Chondrocyte (in vitro differentiated cells): ENCODE measurements around the gene CD99L2. TPM values are rescaled to one million over a fixed set of nuclear protein-coding genes. Genes with fewer than 3 reads are reported as not detected.
"Not testable (repeated sequence)": the region's sequence is repeated elsewhere in the genome, so short reads cannot be mapped to it uniquely, and the experiment has no call there.

Source experiments
- DNase-seq: peaks from one replicate; pipeline ENCODE4 v3.0.0; 2021; ENCODE audit warnings: mixed read lengths, low spot score
- H3K27ac Mint-ChIP-seq: one replicate; pipeline ENCODE4 v1.8.0; 2021; ENCODE audit warnings: mild to moderate bottlenecking, moderate library complexity, mixed read lengths; ENCODE audit not compliant: unreplicated experiment
- H3K27me3 Mint-ChIP-seq: 2 replicates; pipeline ENCODE4 v1.8.0; 2021; ENCODE audit warnings: low read depth, mixed read lengths
- H3K36me3 Mint-ChIP-seq: 2 replicates; pipeline ENCODE4 v1.8.0; 2021; ENCODE audit warnings: low read depth, mixed read lengths
- H3K4me1 Mint-ChIP-seq: 2 replicates; pipeline ENCODE4 v1.8.0; 2021; ENCODE audit warnings: low read depth, mild to moderate bottlenecking, mixed read lengths
- H3K4me3 Mint-ChIP-seq: one replicate; pipeline ENCODE4 v1.8.0; 2021; ENCODE audit warnings: mild to moderate bottlenecking, moderate library complexity, mixed read lengths; ENCODE audit not compliant: unreplicated experiment
- H3K9me3 Mint-ChIP-seq: 2 replicates; pipeline ENCODE4 v1.8.0; 2021; ENCODE audit warnings: low read depth, mixed read lengths
- total RNA-seq: library from RNA; stranded (reverse); gene quantifications from 3 replicates; pipeline ENCODE4 v1.2.1, GENCODE V29; 2021
- TF ChIP-seq, protein P1 (sequence below): fragments of 200-600 bp; sonication (generic); IDR thresholded peaks from 2 replicates; pipeline ENCODE4 v1.5.0; 2021; ENCODE audit warnings: antibody characterized with exemption, mild to moderate bottlenecking, moderate library complexity

CD99L2 gene
- total RNA-seq, 1 donor from 2014 or later = 82.1 TPM

DNA sequence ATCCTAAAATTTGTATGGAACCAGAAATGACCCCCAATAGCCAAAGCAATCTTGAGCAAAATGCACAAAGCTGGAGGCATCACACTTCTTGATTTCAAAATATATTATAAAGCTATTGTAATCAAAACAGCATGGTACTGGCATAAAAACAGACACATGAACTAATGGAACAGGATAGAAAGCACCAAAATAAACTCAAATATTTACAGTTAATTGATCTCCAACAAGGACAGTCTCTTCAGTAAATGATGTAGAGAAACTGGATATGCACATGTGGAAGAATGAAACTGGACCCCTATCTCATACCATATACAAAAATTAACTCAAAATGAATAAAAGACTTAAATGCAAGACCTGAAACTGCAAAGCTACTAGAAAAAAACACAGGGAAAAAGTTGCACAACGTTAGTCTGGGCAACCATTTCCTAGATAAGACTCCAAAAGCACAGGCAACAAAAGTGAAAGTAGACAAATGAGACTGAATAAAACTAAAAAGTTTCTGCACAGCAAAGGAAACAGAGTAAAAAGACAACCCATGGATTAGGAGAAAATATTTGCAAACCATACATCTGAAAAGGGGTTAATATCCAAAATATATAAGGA is 64.9 kb downstream of the CD99L2 start:
- Mint-ChIP-seq H3K27ac (no peak overlapping the region), H3K9me3 (peaks cover 16% of the 10 kb centered on the region), H3K4me1 (peaks cover 3% of the 10 kb centered on the region), H3K4me3 (no peak overlapping the region), H3K27me3 (no peaks in the 10 kb centered on the region), H3K36me3 (peaks cover 7% of the 10 kb centered on the region)
- DNase-seq = no peak
- TF ChIP-seq, protein P1, sequence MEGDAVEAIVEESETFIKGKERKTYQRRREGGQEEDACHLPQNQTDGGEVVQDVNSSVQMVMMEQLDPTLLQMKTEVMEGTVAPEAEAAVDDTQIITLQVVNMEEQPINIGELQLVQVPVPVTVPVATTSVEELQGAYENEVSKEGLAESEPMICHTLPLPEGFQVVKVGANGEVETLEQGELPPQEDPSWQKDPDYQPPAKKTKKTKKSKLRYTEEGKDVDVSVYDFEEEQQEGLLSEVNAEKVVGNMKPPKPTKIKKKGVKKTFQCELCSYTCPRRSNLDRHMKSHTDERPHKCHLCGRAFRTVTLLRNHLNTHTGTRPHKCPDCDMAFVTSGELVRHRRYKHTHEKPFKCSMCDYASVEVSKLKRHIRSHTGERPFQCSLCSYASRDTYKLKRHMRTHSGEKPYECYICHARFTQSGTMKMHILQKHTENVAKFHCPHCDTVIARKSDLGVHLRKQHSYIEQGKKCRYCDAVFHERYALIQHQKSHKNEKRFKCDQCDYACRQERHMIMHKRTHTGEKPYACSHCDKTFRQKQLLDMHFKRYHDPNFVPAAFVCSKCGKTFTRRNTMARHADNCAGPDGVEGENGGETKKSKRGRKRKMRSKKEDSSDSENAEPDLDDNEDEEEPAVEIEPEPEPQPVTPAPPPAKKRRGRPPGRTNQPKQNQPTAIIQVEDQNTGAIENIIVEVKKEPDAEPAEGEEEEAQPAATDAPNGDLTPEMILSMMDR = no peak

DNA sequence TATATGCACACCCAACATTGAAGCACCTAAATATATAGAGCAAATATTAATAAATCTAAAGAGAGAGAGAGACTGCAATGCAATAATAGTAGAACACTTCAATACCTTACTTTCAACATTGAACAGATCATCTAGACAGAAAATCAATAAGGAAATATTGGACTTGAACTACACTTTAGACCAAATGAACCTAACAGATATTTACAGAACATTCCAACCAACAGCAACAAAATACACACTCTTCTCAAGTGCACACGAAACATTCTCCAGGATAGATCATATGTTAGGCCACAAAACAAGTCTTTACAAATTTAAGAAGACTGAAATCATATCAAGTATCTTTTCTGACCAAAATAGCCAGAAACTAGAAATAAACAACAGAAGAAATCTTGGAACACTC is 66.6 kb downstream of the CD99L2 start:
- Mint-ChIP-seq H3K27me3 (no peaks in the 10 kb centered on the region), H3K9me3 (peaks cover 16% of the 10 kb centered on the region), H3K4me1 (peaks cover 3% of the 10 kb centered on the region), H3K36me3 (peaks cover 9% of the 10 kb centered on the region), H3K4me3 (no peak overlapping the region), H3K27ac (no peak overlapping the region)
- TF ChIP-seq, protein P1 = no peak
- DNase-seq = no peak

DNA sequence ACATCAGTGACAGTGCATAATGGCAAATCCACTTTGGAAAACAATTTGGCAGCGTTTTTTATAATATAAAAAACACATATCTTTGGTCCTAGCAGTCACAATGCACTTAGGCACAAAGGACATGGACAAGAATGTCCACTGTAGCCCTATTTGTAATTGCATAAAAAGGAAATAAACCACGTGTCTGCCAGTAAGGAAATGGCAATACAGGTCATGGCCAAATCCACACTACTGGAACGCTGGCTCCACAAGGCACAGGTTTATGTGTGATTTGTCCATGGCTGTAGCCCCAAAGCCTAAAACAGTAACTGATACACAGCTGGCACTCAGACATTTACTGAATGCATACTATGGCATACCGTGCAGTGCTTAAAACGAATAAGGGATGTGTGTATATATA is 69.7 kb downstream of the CD99L2 start:
- no peak for DNase-seq
- Mint-ChIP-seq H3K27ac (no peak overlapping the region), H3K4me1 (peaks cover 3% of the 10 kb centered on the region), H3K4me3 (no peak overlapping the region), H3K9me3 (peaks cover 12% of the 10 kb centered on the region), H3K36me3 (peaks cover 7% of the 10 kb centered on the region), H3K27me3 (no peaks in the 10 kb centered on the region)
- TF ChIP-seq, protein P1 = no peak

DNA sequence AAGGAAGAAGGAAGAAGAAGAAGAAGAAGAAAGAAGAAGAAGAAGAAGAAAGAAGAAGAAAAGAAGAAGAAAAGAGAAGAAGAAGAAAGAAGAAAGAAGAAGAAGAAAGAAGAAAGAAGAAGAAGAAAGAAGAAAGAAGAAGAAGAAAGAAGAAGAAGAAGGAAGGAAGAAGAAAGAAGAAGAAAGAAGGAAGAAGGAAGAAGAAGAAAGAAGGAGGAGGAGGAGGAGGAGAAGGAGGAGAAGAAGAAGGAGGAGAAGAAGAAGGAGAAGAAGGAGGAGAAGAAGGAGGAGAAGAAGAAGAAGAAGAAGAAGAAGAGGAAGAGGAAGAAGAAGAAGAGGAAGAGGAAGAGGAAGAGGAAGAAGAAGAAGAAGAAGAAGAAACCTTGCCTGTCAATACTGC is 74.1 kb downstream of the CD99L2 start:
- peaks cover 20% of the 10 kb centered on the region for H3K9me3 Mint-ChIP-seq
- H3K4me1 Mint-ChIP-seq = not testable (repeated sequence)

DNA sequence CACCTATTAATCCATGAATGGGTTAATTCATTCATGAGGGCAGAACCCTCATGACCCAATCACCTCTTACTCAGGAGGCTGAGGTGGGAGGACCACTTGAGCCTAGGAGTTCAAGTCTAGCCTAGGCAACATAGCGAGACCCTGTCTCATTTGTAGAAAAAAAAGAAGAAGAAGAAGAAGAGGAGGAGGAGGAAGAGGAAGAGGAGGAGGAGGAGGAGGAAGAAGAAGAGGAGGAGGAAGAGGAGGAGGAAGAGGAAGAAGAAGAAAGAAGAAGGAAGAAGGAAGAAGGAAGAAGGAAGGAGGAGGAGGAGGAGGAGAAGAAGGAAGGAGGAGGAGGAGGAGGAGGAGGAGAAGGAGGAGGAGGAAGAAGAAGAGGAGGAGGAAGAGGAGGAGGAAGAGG is 74.6 kb downstream of the CD99L2 start:
- not testable (repeated sequence) for H3K27ac Mint-ChIP-seq, H3K4me3 Mint-ChIP-seq, H3K36me3 Mint-ChIP-seq, H3K4me1 Mint-ChIP-seq, DNase-seq, H3K27me3 Mint-ChIP-seq
- H3K9me3 Mint-ChIP-seq = peaks cover 23% of the 10 kb centered on the region

More for the DNA sequence above, 74.1 kb downstream of the CD99L2 start:
- not testable (repeated sequence) for H3K27me3 Mint-ChIP-seq, DNase-seq, H3K27ac Mint-ChIP-seq, H3K36me3 Mint-ChIP-seq, H3K4me3 Mint-ChIP-seq

DNA sequence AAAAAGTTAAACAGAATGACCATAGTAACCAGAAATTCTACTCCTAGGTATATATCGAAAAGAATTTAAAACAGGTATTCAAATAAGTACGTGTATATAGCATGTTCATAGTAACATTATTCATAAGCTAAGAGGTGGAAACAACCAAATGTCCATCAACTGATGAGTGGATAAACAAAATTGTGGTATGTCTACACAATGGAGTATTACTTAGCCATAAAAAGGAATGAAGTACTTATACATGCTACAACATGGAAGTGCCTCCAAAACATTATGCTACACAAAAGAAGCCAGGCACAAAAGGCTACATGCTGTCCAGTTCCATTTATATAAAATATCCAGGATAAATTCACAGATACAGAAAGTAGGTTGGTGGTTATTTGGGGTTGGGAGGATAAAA is 76.5 kb downstream of the CD99L2 start:
- peaks cover 8% of the 10 kb centered on the region for H3K36me3 Mint-ChIP-seq
- no peaks in the 10 kb centered on the region for H3K27me3 Mint-ChIP-seq
- no peak for DNase-seq

More for the DNA sequence above, 76.5 kb downstream of the CD99L2 start:
- Mint-ChIP-seq H3K9me3 (peaks cover 27% of the 10 kb centered on the region), H3K4me3 (no peak overlapping the region), H3K27ac (no peak overlapping the region), H3K4me1 (no peaks in the 10 kb centered on the region)
- TF ChIP-seq, protein P1 = no peak
